Measurements from ENCODE around the gene ARHGAP33. TPM values are rescaled to one million over a fixed set of nuclear protein-coding genes. Genes with fewer than 3 reads are reported as not detected.

The ARHGAP33 gene
- polyA plus RNA-seq, 1 donor from 2014 or later, result 20.5 TPM

DNA sequence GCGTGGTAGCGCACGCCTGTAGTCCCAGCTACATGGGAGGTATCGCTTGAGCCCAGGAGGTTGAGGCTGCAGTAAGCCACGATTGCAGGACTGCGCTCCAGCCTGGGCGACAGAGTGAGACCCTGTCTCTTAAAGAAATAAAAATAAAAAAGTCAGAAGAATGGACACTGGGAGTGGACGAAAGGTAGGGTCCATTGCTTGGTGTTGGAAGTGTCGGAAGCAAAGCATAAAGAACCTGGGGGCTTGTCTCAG, 392 bp upstream of the ARHGAP33 start:
- Histone ChIP-seq H2AFZ (ENCODE audit: low read depth, low read length) (peak overlapping the region; percentile 53), H3K4me3 (ENCODE audit: low read length) (peak overlapping the region; percentile 86), H3K4me2 (ENCODE audit: low read length) (peak overlapping the region; percentile 58), H3K27me3 (ENCODE audit: insufficient read depth, low read depth, low read length) (no peaks in the 10 kb centered on the region), H3K27ac (ENCODE audit: low read length) (peak overlapping the region; percentile 57), H3K9ac (ENCODE audit: low read length) (peak overlapping the region; percentile 53), H3K36me3 (ENCODE audit: insufficient read depth, low read length) (no peaks in the 10 kb centered on the region), H4K20me1 (ENCODE audit: insufficient read depth) (no peaks in the 10 kb centered on the region), H3K9me3 (ENCODE audit: low read length) (no peaks in the 10 kb centered on the region), H3K9me2 (ENCODE audit: insufficient read depth, low read length) (no peaks in the 10 kb centered on the region), H3F3A (ENCODE audit: insufficient read depth, low read length, poor library complexity, severe bottlenecking) (no peaks in the 10 kb centered on the region), H3K79me2 (replicated peaks; ENCODE audit: insufficient read depth, low read length) (peaks cover 25% of the 10 kb centered on the region)
- TF ChIP-seq POLR2AphosphoS5 (IDR thresholded peaks at IDR 0.05) (no peak), REST (IDR thresholded peaks at IDR 0.05; ENCODE audit: borderline replicate concordance) (no peak), EZH2 (IDR thresholded peaks at IDR 0.05; ENCODE audit: borderline replicate concordance, insufficient read depth, low read length, poor library complexity, severe bottlenecking) (no peak), TAF1 (IDR thresholded peaks at IDR 0.05; ENCODE audit: low read depth) (no peak), EP300 (conservative IDR thresholded peaks at IDR 0.05; ENCODE audit: poor library complexity, severe bottlenecking) (no peak), SMC3 (conservative IDR thresholded peaks at IDR 0.05; ENCODE audit: poor library complexity) (no peak), MXI1 (conservative IDR thresholded peaks at IDR 0.05; ENCODE audit: poor library complexity, severe bottlenecking) (no peak), RAD21 (conservative IDR thresholded peaks at IDR 0.05) (no peak)
- TF ChIP-seq, protein P1, sequence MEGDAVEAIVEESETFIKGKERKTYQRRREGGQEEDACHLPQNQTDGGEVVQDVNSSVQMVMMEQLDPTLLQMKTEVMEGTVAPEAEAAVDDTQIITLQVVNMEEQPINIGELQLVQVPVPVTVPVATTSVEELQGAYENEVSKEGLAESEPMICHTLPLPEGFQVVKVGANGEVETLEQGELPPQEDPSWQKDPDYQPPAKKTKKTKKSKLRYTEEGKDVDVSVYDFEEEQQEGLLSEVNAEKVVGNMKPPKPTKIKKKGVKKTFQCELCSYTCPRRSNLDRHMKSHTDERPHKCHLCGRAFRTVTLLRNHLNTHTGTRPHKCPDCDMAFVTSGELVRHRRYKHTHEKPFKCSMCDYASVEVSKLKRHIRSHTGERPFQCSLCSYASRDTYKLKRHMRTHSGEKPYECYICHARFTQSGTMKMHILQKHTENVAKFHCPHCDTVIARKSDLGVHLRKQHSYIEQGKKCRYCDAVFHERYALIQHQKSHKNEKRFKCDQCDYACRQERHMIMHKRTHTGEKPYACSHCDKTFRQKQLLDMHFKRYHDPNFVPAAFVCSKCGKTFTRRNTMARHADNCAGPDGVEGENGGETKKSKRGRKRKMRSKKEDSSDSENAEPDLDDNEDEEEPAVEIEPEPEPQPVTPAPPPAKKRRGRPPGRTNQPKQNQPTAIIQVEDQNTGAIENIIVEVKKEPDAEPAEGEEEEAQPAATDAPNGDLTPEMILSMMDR (IDR thresholded peaks at IDR 0.05; ENCODE audit: poor library complexity, severe bottlenecking), result no peak

GRCh38 chr19:35776102-35776788, 881 bp downstream of the ARHGAP33 start:
- peak overlapping the region; percentile 93 for H3K9ac ChIP-seq (ENCODE audit: low read length)
- H3K9me3 ChIP-seq (ENCODE audit: low read length), result no peaks in the 10 kb centered on the region
- H3K27me3 ChIP-seq (ENCODE audit: insufficient read depth, low read depth, low read length), result no peaks in the 10 kb centered on the region
- TF ChIP-seq, protein P1 (IDR thresholded peaks at IDR 0.05; ENCODE audit: poor library complexity, severe bottlenecking), result no peak
- TF ChIP-seq SMC3 (conservative IDR thresholded peaks at IDR 0.05; ENCODE audit: poor library complexity) (peak; percentile 22), MXI1 (conservative IDR thresholded peaks at IDR 0.05; ENCODE audit: poor library complexity, severe bottlenecking) (peak; percentile 71), REST (IDR thresholded peaks at IDR 0.05; ENCODE audit: borderline replicate concordance) (no peak), POLR2AphosphoS5 (IDR thresholded peaks at IDR 0.05) (no peak), TAF1 (IDR thresholded peaks at IDR 0.05; ENCODE audit: low read depth) (peak; percentile 39), EP300 (conservative IDR thresholded peaks at IDR 0.05; ENCODE audit: poor library complexity, severe bottlenecking) (no peak), RAD21 (conservative IDR thresholded peaks at IDR 0.05) (no peak), EZH2 (IDR thresholded peaks at IDR 0.05; ENCODE audit: borderline replicate concordance, insufficient read depth, low read length, poor library complexity, severe bottlenecking) (no peak)
- H4K20me1 ChIP-seq (ENCODE audit: insufficient read depth), result no peaks in the 10 kb centered on the region
- peaks cover 25% of the 10 kb centered on the region for H3K79me2 ChIP-seq (replicated peaks; ENCODE audit: insufficient read depth, low read length)
- H3K4me2 ChIP-seq (ENCODE audit: low read length), result peak overlapping the region; percentile 99
- no peaks in the 10 kb centered on the region for H3K9me2 ChIP-seq (ENCODE audit: insufficient read depth, low read length)
- H3K4me3 ChIP-seq (ENCODE audit: low read length), result peak overlapping the region; percentile 86
- no peaks in the 10 kb centered on the region for H3F3A ChIP-seq (ENCODE audit: insufficient read depth, low read length, poor library complexity, severe bottlenecking)
- peak overlapping the region; percentile 79 for H3K27ac ChIP-seq (ENCODE audit: low read length)
- H3K36me3 ChIP-seq (ENCODE audit: insufficient read depth, low read length), result no peaks in the 10 kb centered on the region
- peak overlapping the region; percentile 3 for H2AFZ ChIP-seq (ENCODE audit: low read depth, low read length)
